Mesenchymal stem cell (in vitro differentiated cells and primary cell): ENCODE results near the gene ABCA12.

Experiments used
- DNase-seq: peaks from one replicate; pipeline ENCODE4 v3.0.0-alpha.2; 2013
- H2AFZ ChIP-seq: one replicate; pipeline ENCODE4 v1.6.1; 2013; ENCODE audit warnings: low read depth, mild to moderate bottlenecking, control low read depth, inconsistent platforms, low read length, moderate library complexity
- H2AK5ac ChIP-seq: 2 replicates; pipeline ENCODE4 v1.6.1; 2013; ENCODE audit warnings: low read length, moderate library complexity, mild to moderate bottlenecking, inconsistent platforms; ENCODE audit not compliant: severe bottlenecking
- H2BK120ac ChIP-seq: one replicate; pipeline ENCODE4 v1.6.1; 2013; ENCODE audit warnings: low read depth, mild to moderate bottlenecking, inconsistent platforms, low read length, moderate library complexity
- H2BK12ac ChIP-seq, 2 experiments: one replicate each; pipeline ENCODE4 v1.6.1; 2013; ENCODE audit warnings: inconsistent platforms in 2 of 2, low read length in 2 of 2, mild to moderate bottlenecking in 2 of 2, moderate library complexity in 2 of 2, control low read depth in 1 of 2
- H2BK15ac ChIP-seq: one replicate; pipeline ENCODE4 v1.6.1; 2013; ENCODE audit warnings: mild to moderate bottlenecking, low read depth, inconsistent platforms; ENCODE audit not compliant: poor library complexity, severe bottlenecking
- H2BK5ac ChIP-seq: 2 replicates; pipeline ENCODE4 v1.6.1; 2013; ENCODE audit warnings: low read depth, mild to moderate bottlenecking, low read length, control low read depth, inconsistent platforms; ENCODE audit not compliant: poor library complexity, severe bottlenecking
- H3K14ac ChIP-seq, 2 experiments: one replicate each; pipeline ENCODE4 v1.6.1; 2013; ENCODE audit warnings: inconsistent platforms in 2 of 2, low read length in 2 of 2, control low read depth in 1 of 2, mild to moderate bottlenecking in 1 of 2, moderate library complexity in 1 of 2
- H3K18ac ChIP-seq, 2 experiments: one replicate each; pipeline ENCODE4 v1.6.1; 2013; ENCODE audit warnings: inconsistent platforms in 2 of 2, low read length in 2 of 2, control low read depth in 1 of 2, low read depth in 1 of 2, mild to moderate bottlenecking in 1 of 2
- H3K23ac ChIP-seq, 2 experiments: one replicate each; pipeline ENCODE4 v1.6.1; 2013; ENCODE audit warnings: inconsistent platforms in 2 of 2, low read length in 2 of 2, mild to moderate bottlenecking in 2 of 2, moderate library complexity in 2 of 2, control low read depth in 1 of 2
- H3K27ac ChIP-seq: 2 replicates; pipeline ENCODE4 v1.5.1; 2013; ENCODE audit warnings: mild to moderate bottlenecking, moderate library complexity, low read length, control low read depth, inconsistent platforms; ENCODE audit not compliant: poor library complexity, severe bottlenecking
- H3K27me3 ChIP-seq, 2 experiments: 2 replicates each; pipeline versions ENCODE4 v1.6.1 to v1.7.0; 2013; ENCODE audit warnings: low read length in 2 of 2, mild to moderate bottlenecking in 2 of 2, moderate library complexity in 2 of 2, control low read depth in 1 of 2, inconsistent platforms in 1 of 2; ENCODE audit not compliant: control insufficient read depth in 1 of 2, insufficient read depth in 1 of 2
- H3K36me3 ChIP-seq, 2 experiments: 2 replicates each; pipeline versions ENCODE4 v1.6.1 to v1.7.0; 2013; ENCODE audit warnings: low read length in 2 of 2, control low read depth in 1 of 2, inconsistent platforms in 1 of 2, low read depth in 1 of 2, mild to moderate bottlenecking in 1 of 2; ENCODE audit not compliant: insufficient read depth in 2 of 2, control insufficient read depth in 1 of 2
- H3K4ac ChIP-seq, 2 experiments: one replicate each; pipeline ENCODE4 v1.6.1; 2013; ENCODE audit warnings: inconsistent platforms in 2 of 2, low read length in 2 of 2, mild to moderate bottlenecking in 2 of 2, moderate library complexity in 2 of 2, control low read depth in 1 of 2, low read depth in 1 of 2
- H3K4me1 ChIP-seq: 2 replicates; pipeline ENCODE4 v1.6.1; 2013; ENCODE audit warnings: low read depth, low read length, control low read depth; ENCODE audit not compliant: control insufficient read depth, insufficient read depth
- H3K4me2 ChIP-seq: 2 replicates; pipeline ENCODE4 v1.6.1; 2013; ENCODE audit warnings: low read length, mild to moderate bottlenecking, inconsistent platforms; ENCODE audit not compliant: poor library complexity, severe bottlenecking
- H3K4me3 ChIP-seq, 2 experiments: 2 replicates each; pipeline versions ENCODE4 v1.5.1 to v1.7.0; 2013; ENCODE audit warnings: low read length in 2 of 2, mild to moderate bottlenecking in 2 of 2, control low read depth in 1 of 2, low read depth in 1 of 2; ENCODE audit not compliant: insufficient read depth in 1 of 2
- H3K79me1 ChIP-seq: replicated peaks from 2 replicates; pipeline ENCODE4 v1.6.1; 2013; ENCODE audit warnings: mild to moderate bottlenecking, control low read depth, low read length, inconsistent platforms; ENCODE audit not compliant: poor library complexity, severe bottlenecking
- H3K9ac ChIP-seq: 2 replicates; pipeline ENCODE4 v1.7.0; 2013; ENCODE audit warnings: mild to moderate bottlenecking, low read length, moderate library complexity
- H3K9me3 ChIP-seq: 2 replicates; pipeline ENCODE4 v1.7.0; 2013; ENCODE audit warnings: mild to moderate bottlenecking, low read length; ENCODE audit not compliant: control insufficient read depth
- H4K8ac ChIP-seq: one replicate; pipeline ENCODE4 v1.6.1; 2013; ENCODE audit warnings: inconsistent platforms, mild to moderate bottlenecking, low read length, moderate library complexity
- H4K91ac ChIP-seq: one replicate; pipeline ENCODE4 v1.6.1; 2013; ENCODE audit warnings: mild to moderate bottlenecking, low read length, inconsistent platforms
- WGBS: methylation state at CpG from one replicate; pipeline ENCODE4 v1.1.7; 2013; ENCODE audit warnings: mixed read lengths; 5-methylcytosine and 5-hydroxymethylcytosine counted together

ABCA12 gene

GRCh38 chr2:215066124-215066523, 72.3 kb downstream of the ABCA12 start:
- no peak for DNase-seq
- no peak overlapping the region for H3K9ac ChIP-seq
- no peaks in the 10 kb centered on the region for H3K4me1 ChIP-seq
- H3K4me3 ChIP-seq = no peak overlapping the region
- no peak overlapping the region for H2BK120ac ChIP-seq
- no peaks in the 10 kb centered on the region for H3K36me3 ChIP-seq
- no peak overlapping the region for H3K23ac ChIP-seq
- no peak overlapping the region for H3K27ac ChIP-seq
- no peak overlapping the region for H3K14ac ChIP-seq
- H2BK12ac ChIP-seq = no peak overlapping the region
- no peak overlapping the region for H3K4me2 ChIP-seq
- WGBS = no CpG with 5 or more reads among the region's 2 CpGs
- H2BK15ac ChIP-seq = no peak overlapping the region
- no peak overlapping the region for H3K4ac ChIP-seq
- no peak overlapping the region for H4K8ac ChIP-seq
- H3K27me3 ChIP-seq = no peaks in the 10 kb centered on the region
- no peak overlapping the region for H4K91ac ChIP-seq
- no peaks in the 10 kb centered on the region for H3K9me3 ChIP-seq
- H2AFZ ChIP-seq = no peak overlapping the region
- no peaks in the 10 kb centered on the region for H3K79me1 ChIP-seq
- no peak overlapping the region for H2AK5ac ChIP-seq
- H3K18ac ChIP-seq = no peak overlapping the region
- no peak overlapping the region for H2BK5ac ChIP-seq

GRCh38 chr2:215063526-215063925, 74.9 kb downstream of the ABCA12 start:
- Histone ChIP-seq H3K4me2 (no peak overlapping the region), H3K18ac (no peak overlapping the region), H3K9ac (no peak overlapping the region), H3K36me3 (no peaks in the 10 kb centered on the region), H3K9me3 (no peaks in the 10 kb centered on the region), H4K91ac (no peak overlapping the region), H4K8ac (no peak overlapping the region), H3K14ac (no peak overlapping the region), H2BK5ac (no peak overlapping the region), H3K79me1 (no peaks in the 10 kb centered on the region), H2BK120ac (no peak overlapping the region), H3K4ac (no peak overlapping the region), H3K27me3 (no peaks in the 10 kb centered on the region), H3K27ac (no peak overlapping the region), H3K4me3 (no peak overlapping the region), H3K4me1 (no peaks in the 10 kb centered on the region), H2AK5ac (no peak overlapping the region), H2BK15ac (no peak overlapping the region), H2AFZ (no peak overlapping the region), H3K23ac (no peak overlapping the region), H2BK12ac (no peak overlapping the region)
- WGBS = 80% methylated on average over 1 of the region's 2 CpGs
- DNase-seq = no peak

GRCh38 chr2:215060861-215061536, 77.4 kb downstream of the ABCA12 start:
- Histone ChIP-seq H3K36me3 (no peaks in the 10 kb centered on the region), H3K27ac (no peak overlapping the region), H3K9me3 (no peaks in the 10 kb centered on the region), H4K91ac (no peak overlapping the region), H3K79me1 (no peaks in the 10 kb centered on the region), H3K4me3 (no peak overlapping the region), H3K4me1 (no peaks in the 10 kb centered on the region), H3K14ac (no peak overlapping the region), H3K23ac (no peak overlapping the region), H3K4ac (no peak overlapping the region), H3K27me3 (no peaks in the 10 kb centered on the region), H3K18ac (no peak overlapping the region), H2BK12ac (no peak overlapping the region), H2AK5ac (no peak overlapping the region), H4K8ac (no peak overlapping the region), H2BK120ac (no peak overlapping the region), H2BK5ac (no peak overlapping the region), H3K9ac (no peak overlapping the region), H2AFZ (no peak overlapping the region), H3K4me2 (no peak overlapping the region), H2BK15ac (no peak overlapping the region)
- WGBS = 82% methylated on average over 6 of the region's 7 CpGs
- DNase-seq = no peak

GRCh38 chr2:215059724-215060123, 78.7 kb downstream of the ABCA12 start:
- Histone ChIP-seq H3K9me3 (no peaks in the 10 kb centered on the region), H3K9ac (no peak overlapping the region), H2AK5ac (no peak overlapping the region), H4K91ac (no peak overlapping the region), H2BK15ac (no peak overlapping the region), H3K79me1 (no peaks in the 10 kb centered on the region), H3K4ac (no peak overlapping the region), H2BK120ac (no peak overlapping the region), H3K4me1 (no peaks in the 10 kb centered on the region), H2BK12ac (no peak overlapping the region), H3K23ac (no peak overlapping the region), H3K14ac (no peak overlapping the region), H3K4me3 (no peak overlapping the region), H3K18ac (no peak overlapping the region), H3K27ac (no peak overlapping the region), H4K8ac (no peak overlapping the region), H2AFZ (no peak overlapping the region), H3K36me3 (no peaks in the 10 kb centered on the region), H3K27me3 (no peaks in the 10 kb centered on the region), H3K4me2 (no peak overlapping the region), H2BK5ac (no peak overlapping the region)
- peak; percentile 17 for DNase-seq
- 29% methylated on average over 2 of the region's 2 CpGs for WGBS
